Upper lobe of left lung (tissue), 6 donors: Measurements from ENCODE around the gene FOXE3. TPM values are rescaled to one million over a fixed set of nuclear protein-coding genes. Genes with fewer than 3 reads are reported as not detected.

ENCODE experiments used
- ATAC-seq, 2 donors: fragments of 200-7000 bp; cut with Tn5 transposase; one replicate each; pipeline ENCODE4 v1.9.1; 2022; ENCODE audit warnings: mild to moderate bottlenecking in 2 of 2, moderate library complexity in 2 of 2; ENCODE audit not compliant: low FRiP score in 2 of 2
- DNase-seq, 2 donors: peaks; one replicate each; pipeline ENCODE4 v3.0.0-alpha.2; 2019 to 2020
- H3K27ac ChIP-seq, 4 donors: fragments of 200-600 bp; sonication (generic); one replicate each; pipeline ENCODE4 v1.5.1; 2016 to 2019
- H3K27me3 ChIP-seq, 4 donors: fragments of 200-600 bp; sonication (generic); one replicate each; pipeline ENCODE4 v1.5.1; 2017 to 2019
- H3K36me3 ChIP-seq, 4 donors: fragments of 200-600 bp; sonication (generic); one replicate each; pipeline ENCODE4 v1.5.1; 2016 to 2019
- H3K4me1 ChIP-seq, 4 donors: fragments of 200-600 bp; sonication (generic); one replicate each; pipeline ENCODE4 v1.5.1; 2018 to 2019
- H3K4me3 ChIP-seq, 4 donors: fragments of 200-600 bp; sonication (generic); one replicate each; pipeline ENCODE4 v1.5.1; 2017 to 2019; ENCODE audit warnings: mild to moderate bottlenecking in 2 of 4, moderate library complexity in 1 of 4
- H3K9me3 ChIP-seq, 4 donors: fragments of 200-600 bp; sonication (generic); one replicate each; pipeline ENCODE4 v1.5.1; 2018 to 2019
- EP300 ChIP-seq, 4 donors: sonication (generic); formaldehyde crosslinking; IDR thresholded peaks; one replicate each; pipeline ENCODE4 v1.5.1; 2017; ENCODE audit warnings: antibody characterized with exemption in 4 of 4, control low read depth in 2 of 4
- POLR2A ChIP-seq, 4 donors: fragments of 450-650 bp; IDR thresholded peaks; one replicate each; pipeline ENCODE4 v1.5.1; 2016 to 2017; ENCODE audit warnings: antibody characterized with exemption in 4 of 4, mild to moderate bottlenecking in 2 of 4
- POLR2AphosphoS5 ChIP-seq, 2 donors: sonication (generic); formaldehyde crosslinking; IDR thresholded peaks; one replicate each; pipeline ENCODE4 v1.5.1; 2017; ENCODE audit warnings: antibody characterized with exemption in 2 of 2
- WGBS, 2 donors: methylation state at CpG; one replicate each; pipeline ENCODE4 v1.1.5; 2017 to 2018; 5-methylcytosine and 5-hydroxymethylcytosine counted together
- total RNA-seq, 6 donors: library from RNA; depleted of rRNA in 4 of 6; stranded (reverse); fragments of >200 nt in 4 of 6; gene quantifications; one replicate each; pipeline versions ENCODE4 v1.1.0 to v1.2.1, GENCODE V29; 2016 to 2021
- TF ChIP-seq, protein P1 (sequence below), 6 experiments: fragments of 450-650 bp in 4 of 6; fragments of 200-600 bp in 2 of 6; sonication (generic) in 2 of 6; IDR thresholded peaks; one replicate each; pipeline ENCODE4 v1.5.1; 2016 to 2019; ENCODE audit warnings: antibody characterized with exemption in 6 of 6
- donor health status: DM: no; HTN: no; CAD: no; lungs with moderate emphysema.
- donor health status: DM: no; HTN: yes; CAD: no; lungs with severe emphysema.

FOXE3 gene
- total RNA-seq, 6 donors from 2014 or later: not detected

DNA sequence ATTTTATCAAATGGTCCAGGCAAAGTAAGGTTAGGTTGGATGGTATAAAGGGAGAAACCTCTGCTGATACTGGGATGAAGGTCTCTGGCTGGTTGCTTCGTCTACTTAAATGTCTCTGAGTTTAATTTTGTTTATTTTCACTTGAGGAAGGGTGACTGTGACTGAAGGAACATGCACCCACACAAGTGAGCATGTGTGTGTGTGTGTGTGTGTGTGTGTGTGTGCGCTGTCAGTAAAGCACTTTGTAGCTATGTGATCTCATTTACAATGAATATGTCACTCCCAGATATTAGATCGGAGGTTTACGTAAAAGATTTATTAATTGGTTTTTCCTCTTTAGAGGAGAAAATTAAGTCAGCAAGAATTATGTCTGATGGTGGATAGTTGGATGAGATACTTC is 26.1 kb downstream of the FOXE3 start:
- no peak for ATAC-seq

GRCh38 chr1:47442842-47443529 is 26.9 kb downstream of the FOXE3 start:
- Histone ChIP-seq H3K27me3 (peaks cover 4 to 70% (median 43%) of the 10 kb centered on the region in 4 donors), H3K4me1 (peaks cover 16 to 35% (median 21%) of the 10 kb centered on the region in 4 donors), H3K36me3 (no peaks in the 10 kb centered on the region), H3K27ac (no peak overlapping the region), H3K4me3 (no peak overlapping the region), H3K9me3 (no peaks in the 10 kb centered on the region)
- ATAC-seq (no peak), DNase-seq (no peak)
- TF ChIP-seq, protein P1, sequence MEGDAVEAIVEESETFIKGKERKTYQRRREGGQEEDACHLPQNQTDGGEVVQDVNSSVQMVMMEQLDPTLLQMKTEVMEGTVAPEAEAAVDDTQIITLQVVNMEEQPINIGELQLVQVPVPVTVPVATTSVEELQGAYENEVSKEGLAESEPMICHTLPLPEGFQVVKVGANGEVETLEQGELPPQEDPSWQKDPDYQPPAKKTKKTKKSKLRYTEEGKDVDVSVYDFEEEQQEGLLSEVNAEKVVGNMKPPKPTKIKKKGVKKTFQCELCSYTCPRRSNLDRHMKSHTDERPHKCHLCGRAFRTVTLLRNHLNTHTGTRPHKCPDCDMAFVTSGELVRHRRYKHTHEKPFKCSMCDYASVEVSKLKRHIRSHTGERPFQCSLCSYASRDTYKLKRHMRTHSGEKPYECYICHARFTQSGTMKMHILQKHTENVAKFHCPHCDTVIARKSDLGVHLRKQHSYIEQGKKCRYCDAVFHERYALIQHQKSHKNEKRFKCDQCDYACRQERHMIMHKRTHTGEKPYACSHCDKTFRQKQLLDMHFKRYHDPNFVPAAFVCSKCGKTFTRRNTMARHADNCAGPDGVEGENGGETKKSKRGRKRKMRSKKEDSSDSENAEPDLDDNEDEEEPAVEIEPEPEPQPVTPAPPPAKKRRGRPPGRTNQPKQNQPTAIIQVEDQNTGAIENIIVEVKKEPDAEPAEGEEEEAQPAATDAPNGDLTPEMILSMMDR (IDR thresholded peaks at IDR 0.05): no peak
- TF ChIP-seq POLR2A (IDR thresholded peaks at IDR 0.05): no peak
- no peak for TF ChIP-seq EP300 (IDR thresholded peaks at IDR 0.05)
- no peak for TF ChIP-seq POLR2AphosphoS5 (IDR thresholded peaks at IDR 0.05)
- WGBS, 2 donors: 49 to 56% methylated on average over 9 of the region's 9 CpGs

More for the DNA sequence above, 26.1 kb downstream of the FOXE3 start:
- no peak overlapping the region for H3K4me3 ChIP-seq
- 87 to 93% methylated on average over 4 of the region's 4 CpGs for WGBS, 2 donors
- H3K4me1 ChIP-seq: peaks cover 16 to 40% (median 24%) of the 10 kb centered on the region in 4 donors
- H3K27me3 ChIP-seq: peaks cover 4 to 68% (median 42%) of the 10 kb centered on the region in 4 donors
- no peak for DNase-seq
- H3K27ac ChIP-seq: no peak overlapping the region
- no peak for TF ChIP-seq POLR2A (IDR thresholded peaks at IDR 0.05)
- TF ChIP-seq, protein P1 (IDR thresholded peaks at IDR 0.05): no peak
- TF ChIP-seq POLR2AphosphoS5 (IDR thresholded peaks at IDR 0.05): no peak
- no peak for TF ChIP-seq EP300 (IDR thresholded peaks at IDR 0.05)
- no peaks in the 10 kb centered on the region for H3K9me3 ChIP-seq
- no peaks in the 10 kb centered on the region for H3K36me3 ChIP-seq

- peak overlapping the region in 2 of 4 donors; percentile 26 to 39 for H3K4me3 ChIP-seq
- no peak for DNase-seq
- no peak for TF ChIP-seq POLR2AphosphoS5 (IDR thresholded peaks at IDR 0.05)
- TF ChIP-seq, protein P1 (IDR thresholded peaks at IDR 0.05): no peak
- TF ChIP-seq EP300 (IDR thresholded peaks at IDR 0.05): no peak
- TF ChIP-seq POLR2A (IDR thresholded peaks at IDR 0.05): no peak
- H3K36me3 ChIP-seq: no peaks in the 10 kb centered on the region
- 17 to 18% methylated on average over 45 of the region's 45 CpGs for WGBS, 2 donors
- no peaks in the 10 kb centered on the region for H3K9me3 ChIP-seq
- no peak for ATAC-seq
- no peak overlapping the region for H3K27ac ChIP-seq
- peaks cover 4 to 66% (median 39%) of the 10 kb centered on the region in 4 donors for H3K27me3 ChIP-seq
- H3K4me1 ChIP-seq: peaks cover 12 to 27% (median 16%) of the 10 kb centered on the region in 4 donors
These were observed 27.6 kb downstream of the FOXE3 start for GRCh38 chr1:47443530-47444296.

- peak overlapping the region in 2 of 4 donors; percentile 26 to 39 for H3K4me3 ChIP-seq
These were observed 28.1 kb downstream of the FOXE3 start for GRCh38 chr1:47444297-47444561.

More at GRCh38 chr1:47444297-47444561, 28.1 kb downstream of the FOXE3 start:
- DNase-seq: no peak
- Histone ChIP-seq H3K27me3 (peaks cover 2 to 66% (median 34%) of the 10 kb centered on the region in 4 donors), H3K36me3 (no peaks in the 10 kb centered on the region), H3K9me3 (no peaks in the 10 kb centered on the region), H3K27ac (no peak overlapping the region), H3K4me1 (peaks cover 7 to 22% (median 14%) of the 10 kb centered on the region in 4 donors)
- ATAC-seq: no peak
- TF ChIP-seq POLR2A (IDR thresholded peaks at IDR 0.05) (no peak), POLR2AphosphoS5 (IDR thresholded peaks at IDR 0.05) (no peak), EP300 (IDR thresholded peaks at IDR 0.05) (no peak)
- TF ChIP-seq, protein P1 (IDR thresholded peaks at IDR 0.05): no peak
- WGBS, 2 donors: 16 to 20% methylated on average over 15 of the region's 15 CpGs
